Choroid plexus epithelial cell (primary cell): ENCODE results near the gene TRPM4.

Experiments used
- DNase-seq: peaks from one replicate; pipeline ENCODE4 v3.0.0-alpha.2; 2010; ENCODE audit warnings: low read depth
- H3K4me3 ChIP-seq: 2 replicates; pipeline ENCODE4 v1.5.1; 2011; ENCODE audit warnings: low read depth, mild to moderate bottlenecking, control low read depth, low read length, moderate library complexity
- CTCF ChIP-seq: conservative IDR thresholded peaks from 2 replicates; pipeline ENCODE4 v1.5.1; 2011; ENCODE audit warnings: low read depth, mild to moderate bottlenecking, control low read depth, inconsistent platforms, low read length, moderate library complexity

The TRPM4 gene

GRCh38 chr19:49186108-49186507 lies 28.5 kb downstream of the TRPM4 start:
- no peak overlapping the region for H3K4me3 ChIP-seq
- DNase-seq, result no peak
- no peak for TF ChIP-seq CTCF

- H3K4me3 ChIP-seq, result no peak overlapping the region
- TF ChIP-seq CTCF, result no peak
- no peak for DNase-seq
These were observed 31.1 kb downstream of the TRPM4 start for GRCh38 chr19:49188626-49189200.

- no peak for TF ChIP-seq CTCF
- H3K4me3 ChIP-seq, result no peak overlapping the region
- no peak for DNase-seq
These were observed 31.7 kb downstream of the TRPM4 start for GRCh38 chr19:49189259-49189658.

- TF ChIP-seq CTCF, result no peak
- no peak overlapping the region for H3K4me3 ChIP-seq
- no peak for DNase-seq
These were observed 33.2 kb downstream of the TRPM4 start for GRCh38 chr19:49190781-49191180.

GRCh38 chr19:49193822-49194394 lies 36.3 kb downstream of the TRPM4 start:
- no peak for DNase-seq
- no peak for TF ChIP-seq CTCF
- H3K4me3 ChIP-seq, result no peak overlapping the region

GRCh38 chr19:49194408-49194807 lies 36.8 kb downstream of the TRPM4 start:
- H3K4me3 ChIP-seq, result no peak overlapping the region
- no peak for DNase-seq
- no peak for TF ChIP-seq CTCF

GRCh38 chr19:49196527-49197240 lies 39.1 kb downstream of the TRPM4 start:
- H3K4me3 ChIP-seq, result no peak overlapping the region
- no peak for TF ChIP-seq CTCF

More at GRCh38 chr19:49196527-49197240, 39.1 kb downstream of the TRPM4 start:
- DNase-seq, result no peak
